Measurements from ENCODE around the gene ZNF281. TPM values are rescaled to one million over a fixed set of nuclear protein-coding genes. Genes with fewer than 3 reads are reported as not detected.

ZNF281 gene
- total RNA-seq, 1 experiment from 2014 or later = 47.7 TPM

DNA sequence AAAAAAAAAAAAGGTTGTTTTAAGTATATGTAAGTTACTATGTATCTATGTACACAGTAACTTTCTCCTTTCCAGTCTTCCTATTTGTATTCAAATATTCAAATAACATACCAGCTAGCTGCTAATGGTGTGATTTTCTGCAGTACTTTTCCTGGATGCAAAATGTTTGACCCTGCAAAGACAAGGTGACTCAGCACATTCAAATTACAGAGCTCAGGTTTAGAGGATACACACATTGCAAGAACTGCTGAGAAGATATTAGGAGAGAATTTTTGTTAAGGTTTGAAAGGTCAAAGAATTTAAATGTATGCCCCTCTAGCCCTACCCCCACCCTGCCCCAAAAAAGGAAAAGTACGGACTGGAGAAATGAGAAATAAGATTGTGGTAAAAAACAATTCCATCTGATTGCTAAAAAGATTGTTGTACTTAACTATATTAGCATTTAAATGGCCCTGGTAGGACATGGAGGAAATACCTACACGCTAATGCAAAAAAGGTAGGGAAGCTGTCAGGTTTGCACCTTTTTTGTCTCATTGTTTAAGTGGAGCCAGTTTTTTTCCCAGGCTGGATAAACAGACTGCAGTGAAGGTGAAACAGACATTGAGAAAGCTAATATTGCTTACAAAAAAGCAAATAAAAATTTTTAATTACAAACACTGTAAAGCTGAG is 45.6 kb downstream of the ZNF281 start:
- peaks cover 24% of the 10 kb centered on the region for H3K36me3 Mint-ChIP-seq
- peak; percentile 92 for TF ChIP-seq NFE2L1 (CRISPR knock-in tag; IDR thresholded peaks at IDR 0.05)
- TF ChIP-seq ZNF232 (CRISPR knock-in tag; IDR thresholded peaks at IDR 0.05) = 0 out of 2 replicates have a peak, but pooled peaks have one; percentile 49
- TF ChIP-seq, protein P1, sequence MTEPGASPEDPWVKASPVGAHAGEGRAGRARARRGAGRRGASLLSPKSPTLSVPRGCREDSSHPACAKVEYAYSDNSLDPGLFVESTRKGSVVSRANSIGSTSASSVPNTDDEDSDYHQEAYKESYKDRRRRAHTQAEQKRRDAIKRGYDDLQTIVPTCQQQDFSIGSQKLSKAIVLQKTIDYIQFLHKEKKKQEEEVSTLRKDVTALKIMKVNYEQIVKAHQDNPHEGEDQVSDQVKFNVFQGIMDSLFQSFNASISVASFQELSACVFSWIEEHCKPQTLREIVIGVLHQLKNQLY (CRISPR knock-in tag; IDR thresholded peaks at IDR 0.05) = no peak
- peak; percentile 62; the same call in 1 of the 2 replicates for TF ChIP-seq FOXK1 (CRISPR knock-in tag; IDR thresholded peaks at IDR 0.05)
- no peak for TF ChIP-seq JAZF1 (CRISPR knock-in tag; IDR thresholded peaks at IDR 0.05)
- TF ChIP-seq, protein P2, sequence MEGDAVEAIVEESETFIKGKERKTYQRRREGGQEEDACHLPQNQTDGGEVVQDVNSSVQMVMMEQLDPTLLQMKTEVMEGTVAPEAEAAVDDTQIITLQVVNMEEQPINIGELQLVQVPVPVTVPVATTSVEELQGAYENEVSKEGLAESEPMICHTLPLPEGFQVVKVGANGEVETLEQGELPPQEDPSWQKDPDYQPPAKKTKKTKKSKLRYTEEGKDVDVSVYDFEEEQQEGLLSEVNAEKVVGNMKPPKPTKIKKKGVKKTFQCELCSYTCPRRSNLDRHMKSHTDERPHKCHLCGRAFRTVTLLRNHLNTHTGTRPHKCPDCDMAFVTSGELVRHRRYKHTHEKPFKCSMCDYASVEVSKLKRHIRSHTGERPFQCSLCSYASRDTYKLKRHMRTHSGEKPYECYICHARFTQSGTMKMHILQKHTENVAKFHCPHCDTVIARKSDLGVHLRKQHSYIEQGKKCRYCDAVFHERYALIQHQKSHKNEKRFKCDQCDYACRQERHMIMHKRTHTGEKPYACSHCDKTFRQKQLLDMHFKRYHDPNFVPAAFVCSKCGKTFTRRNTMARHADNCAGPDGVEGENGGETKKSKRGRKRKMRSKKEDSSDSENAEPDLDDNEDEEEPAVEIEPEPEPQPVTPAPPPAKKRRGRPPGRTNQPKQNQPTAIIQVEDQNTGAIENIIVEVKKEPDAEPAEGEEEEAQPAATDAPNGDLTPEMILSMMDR (IDR thresholded peaks at IDR 0.05) = no peak
- no peak for TF ChIP-seq USF2 (CRISPR knock-in tag; IDR thresholded peaks at IDR 0.05)
- H3K27me3 Mint-ChIP-seq (ENCODE audit: low read depth) = peaks cover 3% of the 10 kb centered on the region; the same call in 1 of the 2 replicates
- peak overlapping the region; percentile 37 for H3K4me3 Mint-ChIP-seq
- H3K9me3 Mint-ChIP-seq = no peaks in the 10 kb centered on the region
- H3K27ac Mint-ChIP-seq = peak overlapping the region; percentile 98
- ChIA-PET CTCF (interaction anchor here (0.6 to 3.3 kb wide), 13 partner anchors 9 to 126 kb away, joined by 3 to 16 read pairs (median 4); no protein-coding TSS in a partner anchor), POLR2A (interaction anchor here (1.0 to 2.8 kb wide), 5 partner anchors 9 to 48 kb away, joined by 3 to 14 read pairs (median 5); partner anchors contain the start of gene ZNF281)
- no peak for DNase-seq (ENCODE audit: low spot score)
- peaks cover 50% of the 10 kb centered on the region for H3K4me1 Mint-ChIP-seq
- peak; percentile 43 for ATAC-seq

DNA sequence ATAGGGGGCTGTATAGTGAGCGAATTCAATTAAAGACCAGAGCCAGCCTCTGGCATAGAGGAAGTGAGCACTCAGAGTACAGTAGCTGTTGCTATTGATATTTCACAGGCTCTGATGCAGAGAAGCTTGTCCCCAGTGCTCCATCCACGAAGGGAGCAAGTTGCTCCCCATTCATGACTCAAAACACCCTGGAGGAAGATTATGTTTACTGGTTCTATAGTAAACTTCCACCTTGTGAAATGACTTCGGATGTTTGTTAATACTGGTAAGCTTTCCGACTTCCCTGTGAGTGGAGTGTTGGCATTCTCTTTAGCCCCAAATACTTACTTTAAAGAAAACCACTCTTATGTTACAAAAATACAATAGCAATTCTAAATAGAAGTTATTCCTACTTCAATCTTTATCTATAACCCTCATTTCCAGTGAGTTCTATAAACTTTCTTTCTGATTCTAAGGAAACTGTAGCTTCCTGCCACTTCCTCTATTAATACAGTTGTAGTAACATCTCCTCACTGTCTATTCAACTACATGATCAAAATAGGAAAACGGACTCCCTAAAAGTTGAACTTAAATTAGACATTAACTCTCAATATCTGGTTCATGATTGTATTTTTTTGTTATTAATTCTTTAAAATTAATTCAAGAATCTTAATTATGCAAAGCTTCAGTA is 46.4 kb downstream of the ZNF281 start:
- Mint-ChIP-seq H3K36me3 (peaks cover 19% of the 10 kb centered on the region), H3K9me3 (no peaks in the 10 kb centered on the region), H3K4me3 (peak overlapping the region; percentile 14; the same call in 1 of the 2 replicates), H3K27ac (no peak overlapping the region; the same call in 1 of the 2 replicates), H3K27me3 (ENCODE audit: low read depth) (no peaks in the 10 kb centered on the region; the same call in 1 of the 2 replicates), H3K4me1 (peaks cover 41% of the 10 kb centered on the region)
- CTCF ChIA-PET = interaction anchor here (0.6 to 3.3 kb wide), 5 partner anchors 10 to 101 kb away, joined by 3 to 16 read pairs (median 6); no protein-coding TSS in a partner anchor
- ATAC-seq (no peak), DNase-seq (ENCODE audit: low spot score) (no peak)
- POLR2A ChIA-PET = interaction anchor here (0.5 to 2.8 kb wide), 5 partner anchors 11 to 60 kb away, joined by 3 to 14 read pairs (median 6); partner anchors contain the start of gene ZNF281
- no peak for TF ChIP-seq EMX1 (CRISPR knock-in tag; IDR thresholded peaks at IDR 0.05)
- TF ChIP-seq TEAD4 (CRISPR knock-in tag; IDR thresholded peaks at IDR 0.05) = no peak
- TF ChIP-seq ZNF532 (CRISPR knock-in tag; IDR thresholded peaks at IDR 0.05; ENCODE audit: borderline replicate concordance) = no peak
- no peak for TF ChIP-seq ESRRA (CRISPR knock-in tag; IDR thresholded peaks at IDR 0.05; ENCODE audit: borderline replicate concordance)
- TF ChIP-seq SOX15 (CRISPR knock-in tag; IDR thresholded peaks at IDR 0.05) = no peak
- TF ChIP-seq, protein P3, sequence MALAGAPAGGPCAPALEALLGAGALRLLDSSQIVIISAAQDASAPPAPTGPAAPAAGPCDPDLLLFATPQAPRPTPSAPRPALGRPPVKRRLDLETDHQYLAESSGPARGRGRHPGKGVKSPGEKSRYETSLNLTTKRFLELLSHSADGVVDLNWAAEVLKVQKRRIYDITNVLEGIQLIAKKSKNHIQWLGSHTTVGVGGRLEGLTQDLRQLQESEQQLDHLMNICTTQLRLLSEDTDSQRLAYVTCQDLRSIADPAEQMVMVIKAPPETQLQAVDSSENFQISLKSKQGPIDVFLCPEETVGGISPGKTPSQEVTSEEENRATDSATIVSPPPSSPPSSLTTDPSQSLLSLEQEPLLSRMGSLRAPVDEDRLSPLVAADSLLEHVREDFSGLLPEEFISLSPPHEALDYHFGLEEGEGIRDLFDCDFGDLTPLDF (CRISPR knock-in tag; IDR thresholded peaks at IDR 0.05) = no peak
- no peak for TF ChIP-seq ATF1 (CRISPR knock-in tag; IDR thresholded peaks at IDR 0.05)
- TF ChIP-seq ATF6 (CRISPR knock-in tag; IDR thresholded peaks at IDR 0.05) = no peak
- TF ChIP-seq GTF2I (CRISPR knock-in tag; conservative IDR thresholded peaks at IDR 0.05) = no peak
- TF ChIP-seq, protein P4, sequence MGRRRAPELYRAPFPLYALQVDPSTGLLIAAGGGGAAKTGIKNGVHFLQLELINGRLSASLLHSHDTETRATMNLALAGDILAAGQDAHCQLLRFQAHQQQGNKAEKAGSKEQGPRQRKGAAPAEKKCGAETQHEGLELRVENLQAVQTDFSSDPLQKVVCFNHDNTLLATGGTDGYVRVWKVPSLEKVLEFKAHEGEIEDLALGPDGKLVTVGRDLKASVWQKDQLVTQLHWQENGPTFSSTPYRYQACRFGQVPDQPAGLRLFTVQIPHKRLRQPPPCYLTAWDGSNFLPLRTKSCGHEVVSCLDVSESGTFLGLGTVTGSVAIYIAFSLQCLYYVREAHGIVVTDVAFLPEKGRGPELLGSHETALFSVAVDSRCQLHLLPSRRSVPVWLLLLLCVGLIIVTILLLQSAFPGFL (CRISPR knock-in tag; IDR thresholded peaks at IDR 0.05; ENCODE audit: borderline replicate concordance) = no peak
- TF ChIP-seq, protein P5, sequence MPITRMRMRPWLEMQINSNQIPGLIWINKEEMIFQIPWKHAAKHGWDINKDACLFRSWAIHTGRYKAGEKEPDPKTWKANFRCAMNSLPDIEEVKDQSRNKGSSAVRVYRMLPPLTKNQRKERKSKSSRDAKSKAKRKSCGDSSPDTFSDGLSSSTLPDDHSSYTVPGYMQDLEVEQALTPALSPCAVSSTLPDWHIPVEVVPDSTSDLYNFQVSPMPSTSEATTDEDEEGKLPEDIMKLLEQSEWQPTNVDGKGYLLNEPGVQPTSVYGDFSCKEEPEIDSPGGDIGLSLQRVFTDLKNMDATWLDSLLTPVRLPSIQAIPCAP (CRISPR knock-in tag; IDR thresholded peaks at IDR 0.05) = no peak
